ENCODE measurements around the gene CCKAR. TPM values are rescaled to one million over a fixed set of nuclear protein-coding genes. Genes with fewer than 3 reads are reported as not detected.

CCKAR gene
- total RNA-seq, 1 experiment from 2014 or later = not detected

DNA sequence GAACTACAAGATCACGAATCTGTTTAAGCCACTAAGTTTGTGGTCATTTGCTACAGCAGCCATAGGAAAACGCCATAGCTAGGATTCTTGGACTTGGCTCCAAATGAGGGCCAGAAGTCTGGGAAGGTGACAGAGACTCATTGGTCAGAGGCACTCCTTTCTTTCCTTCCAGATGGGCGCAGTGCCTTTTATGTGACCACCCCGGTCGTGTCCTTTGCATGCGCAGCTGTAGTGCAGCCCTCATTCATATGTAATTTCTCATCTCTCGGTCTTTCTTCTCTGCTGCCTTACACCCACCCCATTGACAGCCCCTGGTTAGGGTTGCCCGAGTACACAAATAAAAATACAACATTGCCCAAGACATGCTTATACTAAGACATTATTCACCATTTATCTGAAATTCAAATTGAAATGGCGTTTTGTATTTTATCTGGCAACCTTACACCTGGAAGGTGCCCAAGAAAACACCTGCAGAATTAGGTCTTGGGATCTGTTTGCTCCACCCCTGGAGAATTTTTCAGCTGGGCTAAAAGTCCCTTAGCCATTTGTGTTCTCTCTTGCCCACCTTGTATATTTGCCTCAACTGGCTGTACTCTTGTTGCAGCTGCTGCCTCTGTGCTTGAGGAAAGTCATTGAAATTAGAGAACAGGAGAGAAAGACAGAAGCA is 21.9 kb downstream of the CCKAR start:
- Histone ChIP-seq H3K4me3 (ENCODE audit: low read depth in 2 of 2, low read length in 2 of 2) (no peak overlapping the region), H3K9me3 (ENCODE audit: control insufficient read depth, insufficient read depth, low read depth, low read length) (no peaks in the 10 kb centered on the region), H3K27ac (ENCODE audit: low read length) (no peak overlapping the region), H3K4me1 (ENCODE audit: control insufficient read depth, insufficient read depth, low read length) (no peaks in the 10 kb centered on the region), H3K36me3 (ENCODE audit: control insufficient read depth, insufficient read depth, low read length) (no peaks in the 10 kb centered on the region), H3K27me3 (ENCODE audit: control insufficient read depth, insufficient read depth, low read length) (no peaks in the 10 kb centered on the region; the same call in 1 of the 2 replicates)
- TF ChIP-seq SIN3A (IDR thresholded peaks at IDR 0.05; ENCODE audit: borderline replicate concordance, insufficient read depth, low read depth, low read length) (no peak), TCF7L2 (IDR thresholded peaks at IDR 0.05; ENCODE audit: low read depth, low read length) (no peak), POLR2AphosphoS5 (IDR thresholded peaks at IDR 0.05; ENCODE audit: low read depth, low read length) (no peak)
- TF ChIP-seq, protein P1, sequence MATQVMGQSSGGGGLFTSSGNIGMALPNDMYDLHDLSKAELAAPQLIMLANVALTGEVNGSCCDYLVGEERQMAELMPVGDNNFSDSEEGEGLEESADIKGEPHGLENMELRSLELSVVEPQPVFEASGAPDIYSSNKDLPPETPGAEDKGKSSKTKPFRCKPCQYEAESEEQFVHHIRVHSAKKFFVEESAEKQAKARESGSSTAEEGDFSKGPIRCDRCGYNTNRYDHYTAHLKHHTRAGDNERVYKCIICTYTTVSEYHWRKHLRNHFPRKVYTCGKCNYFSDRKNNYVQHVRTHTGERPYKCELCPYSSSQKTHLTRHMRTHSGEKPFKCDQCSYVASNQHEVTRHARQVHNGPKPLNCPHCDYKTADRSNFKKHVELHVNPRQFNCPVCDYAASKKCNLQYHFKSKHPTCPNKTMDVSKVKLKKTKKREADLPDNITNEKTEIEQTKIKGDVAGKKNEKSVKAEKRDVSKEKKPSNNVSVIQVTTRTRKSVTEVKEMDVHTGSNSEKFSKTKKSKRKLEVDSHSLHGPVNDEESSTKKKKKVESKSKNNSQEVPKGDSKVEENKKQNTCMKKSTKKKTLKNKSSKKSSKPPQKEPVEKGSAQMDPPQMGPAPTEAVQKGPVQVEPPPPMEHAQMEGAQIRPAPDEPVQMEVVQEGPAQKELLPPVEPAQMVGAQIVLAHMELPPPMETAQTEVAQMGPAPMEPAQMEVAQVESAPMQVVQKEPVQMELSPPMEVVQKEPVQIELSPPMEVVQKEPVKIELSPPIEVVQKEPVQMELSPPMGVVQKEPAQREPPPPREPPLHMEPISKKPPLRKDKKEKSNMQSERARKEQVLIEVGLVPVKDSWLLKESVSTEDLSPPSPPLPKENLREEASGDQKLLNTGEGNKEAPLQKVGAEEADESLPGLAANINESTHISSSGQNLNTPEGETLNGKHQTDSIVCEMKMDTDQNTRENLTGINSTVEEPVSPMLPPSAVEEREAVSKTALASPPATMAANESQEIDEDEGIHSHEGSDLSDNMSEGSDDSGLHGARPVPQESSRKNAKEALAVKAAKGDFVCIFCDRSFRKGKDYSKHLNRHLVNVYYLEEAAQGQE (IDR thresholded peaks at IDR 0.05; ENCODE audit: insufficient read depth in 1 of 2, low read depth in 2 of 2, low read length in 1 of 2) = no peak
- TF ChIP-seq, protein P2, sequence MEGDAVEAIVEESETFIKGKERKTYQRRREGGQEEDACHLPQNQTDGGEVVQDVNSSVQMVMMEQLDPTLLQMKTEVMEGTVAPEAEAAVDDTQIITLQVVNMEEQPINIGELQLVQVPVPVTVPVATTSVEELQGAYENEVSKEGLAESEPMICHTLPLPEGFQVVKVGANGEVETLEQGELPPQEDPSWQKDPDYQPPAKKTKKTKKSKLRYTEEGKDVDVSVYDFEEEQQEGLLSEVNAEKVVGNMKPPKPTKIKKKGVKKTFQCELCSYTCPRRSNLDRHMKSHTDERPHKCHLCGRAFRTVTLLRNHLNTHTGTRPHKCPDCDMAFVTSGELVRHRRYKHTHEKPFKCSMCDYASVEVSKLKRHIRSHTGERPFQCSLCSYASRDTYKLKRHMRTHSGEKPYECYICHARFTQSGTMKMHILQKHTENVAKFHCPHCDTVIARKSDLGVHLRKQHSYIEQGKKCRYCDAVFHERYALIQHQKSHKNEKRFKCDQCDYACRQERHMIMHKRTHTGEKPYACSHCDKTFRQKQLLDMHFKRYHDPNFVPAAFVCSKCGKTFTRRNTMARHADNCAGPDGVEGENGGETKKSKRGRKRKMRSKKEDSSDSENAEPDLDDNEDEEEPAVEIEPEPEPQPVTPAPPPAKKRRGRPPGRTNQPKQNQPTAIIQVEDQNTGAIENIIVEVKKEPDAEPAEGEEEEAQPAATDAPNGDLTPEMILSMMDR (IDR thresholded peaks at IDR 0.05) = no peak
- no TSS peak for BruUV-seq (replicated peaks)
- ChIA-PET CTCF (no interaction called here), POLR2A (no interaction called here)
- ATAC-seq (no peak), DNase-seq (ENCODE audit: low read depth, low spot score) (no peak)
- in situ Hi-C loops (cut with HindIII; ENCODE audit: low pct_unique_long_range_greater_than_20kb, low sequenced_read_pairs) (no loop called here), intact Hi-C loops (cut with micrococcal nuclease; ENCODE audit: unreplicated experiment) (no loop called here)

GRCh38 chr4:26467724-26468123 is 22.6 kb downstream of the CCKAR start:
- ATAC-seq = no peak
- no peak for DNase-seq (ENCODE audit: low read depth, low spot score)
- POLR2A ChIA-PET = no interaction called here
- no TSS peak for BruUV-seq (replicated peaks)
- no peak overlapping the region for H3K27ac ChIP-seq (ENCODE audit: low read length)
- TF ChIP-seq TCF7L2 (IDR thresholded peaks at IDR 0.05; ENCODE audit: low read depth, low read length) = no peak
- TF ChIP-seq, protein P2 (IDR thresholded peaks at IDR 0.05) = no peak
- no peak for TF ChIP-seq SIN3A (IDR thresholded peaks at IDR 0.05; ENCODE audit: borderline replicate concordance, insufficient read depth, low read depth, low read length)
- TF ChIP-seq, protein P1 (IDR thresholded peaks at IDR 0.05; ENCODE audit: insufficient read depth in 1 of 2, low read depth in 2 of 2, low read length in 1 of 2) = no peak
- TF ChIP-seq POLR2AphosphoS5 (IDR thresholded peaks at IDR 0.05; ENCODE audit: low read depth, low read length) = no peak
- H3K4me1 ChIP-seq (ENCODE audit: control insufficient read depth, insufficient read depth, low read length) = no peaks in the 10 kb centered on the region
- CTCF ChIA-PET = no interaction called here
- no peaks in the 10 kb centered on the region for H3K36me3 ChIP-seq (ENCODE audit: control insufficient read depth, insufficient read depth, low read length)
- in situ Hi-C loops (cut with HindIII; ENCODE audit: low pct_unique_long_range_greater_than_20kb, low sequenced_read_pairs) = no loop called here
- H3K27me3 ChIP-seq (ENCODE audit: control insufficient read depth, insufficient read depth, low read length) = no peaks in the 10 kb centered on the region; the same call in 1 of the 2 replicates
- intact Hi-C loops (cut with micrococcal nuclease; ENCODE audit: unreplicated experiment) = no loop called here
- no peak overlapping the region for H3K4me3 ChIP-seq (ENCODE audit: low read depth in 2 of 2, low read length in 2 of 2)
- H3K9me3 ChIP-seq (ENCODE audit: control insufficient read depth, insufficient read depth, low read depth, low read length) = no peaks in the 10 kb centered on the region

Data from Panc1 (cell line).